Ishikawa (cell line): ENCODE results near the gene CMSS1.

ENCODE experiments used
- MAX ChIP-seq: IDR thresholded peaks from 2 replicates; pipeline ENCODE4 v1.6.1; 2012
- NFIC ChIP-seq: IDR thresholded peaks from 2 replicates; pipeline ENCODE4 v1.6.1; 2012
- REST ChIP-seq: IDR thresholded peaks from 2 replicates; pipeline ENCODE4 v1.6.1; 2012; ENCODE audit warnings: low read depth, mild to moderate bottlenecking
- TAF1 ChIP-seq: IDR thresholded peaks from 2 replicates; pipeline ENCODE4 v1.6.1; 2012; ENCODE audit warnings: low read depth, mild to moderate bottlenecking
- TCF12 ChIP-seq: IDR thresholded peaks from 2 replicates; pipeline ENCODE4 v1.6.1; 2012; ENCODE audit warnings: low read depth
- TEAD4 ChIP-seq: IDR thresholded peaks from 2 replicates; pipeline ENCODE4 v1.6.1; 2012
- USF1 ChIP-seq: IDR thresholded peaks from 2 replicates; pipeline ENCODE4 v1.6.1; 2012
- YY1 ChIP-seq: IDR thresholded peaks from 2 replicates; pipeline ENCODE4 v1.6.1; 2012; ENCODE audit warnings: low read depth
- ZBTB7A ChIP-seq: IDR thresholded peaks from 2 replicates; pipeline ENCODE4 v1.6.1; 2012; ENCODE audit warnings: low read depth

- TF ChIP-seq NFIC (no peak), USF1 (no peak), REST (no peak), YY1 (no peak), ZBTB7A (no peak), TEAD4 (no peak), TAF1 (no peak), TCF12 (no peak), MAX (no peak)
Measured at GRCh38 chr3:100105501-100105900, 287.8 kb downstream of the CMSS1 start.
